Activated CD8-positive, alpha-beta T cell treated with anti-CD3 and anti-CD28 coated beads for 36 hours (primary cell): ENCODE measurements around the gene OTOP3. TPM values are rescaled to one million over a fixed set of nuclear protein-coding genes. Genes with fewer than 3 reads are reported as not detected.

ENCODE experiments used
- ATAC-seq: fragments of 200-7000 bp; cut with Tn5 transposase; one replicate; pipeline ENCODE4 v1.10.0; 2021; ENCODE audit warnings: mild to moderate bottlenecking, moderate library complexity
- CTCF ChIA-PET: fragments of 350-600 bp; sonication (Branson Sonifier 250); formaldehyde crosslinking; loops from one replicate; lab custom pipeline; 2021; ENCODE audit warnings: antibody characterized with exemption; lab: Charles Lee
- POLR2A ChIA-PET: fragments of 350-600 bp; sonication (Branson Sonifier 250); formaldehyde crosslinking; loops from one replicate; lab custom pipeline; 2021; ENCODE audit warnings: antibody characterized with exemption; lab: Charles Lee
- DNase-seq: peaks from one replicate; pipeline ENCODE4 v3.0.0-alpha.2; 2020
- H3K27ac Mint-ChIP-seq: one replicate; pipeline ENCODE4 v1.8.0; 2021; ENCODE audit warnings: mild to moderate bottlenecking, mixed read lengths
- H3K27me3 Mint-ChIP-seq: one replicate; pipeline ENCODE4 v1.8.0; 2021; ENCODE audit warnings: mixed read lengths
- H3K36me3 Mint-ChIP-seq: one replicate; pipeline ENCODE4 v1.8.0; 2021; ENCODE audit warnings: low read depth, mixed read lengths
- H3K4me1 Mint-ChIP-seq: one replicate; pipeline ENCODE4 v1.8.0; 2021; ENCODE audit warnings: low read depth, mixed read lengths
- H3K4me3 Mint-ChIP-seq: one replicate; pipeline ENCODE4 v1.8.0; 2021; ENCODE audit warnings: mild to moderate bottlenecking, moderate library complexity, mixed read lengths
- H3K9me3 Mint-ChIP-seq: one replicate; pipeline ENCODE4 v1.8.0; 2021; ENCODE audit warnings: mixed read lengths
- intact Hi-C: fragments of 100-400 bp; cut with micrococcal nuclease; formaldehyde crosslinking; loops from one replicate; pipeline ENCODE4 v1.10.0; 2022
- total RNA-seq, 2 experiments: library from RNA; stranded (reverse); gene quantifications; one replicate each; pipeline ENCODE4 v1.2.3, GENCODE V29; 2021
- TF ChIP-seq, protein P1 (sequence below): fragments of 200-600 bp; IDR thresholded peaks from one replicate; pipeline ENCODE4 v1.8.0; 2022; ENCODE audit warnings: antibody characterized with exemption, mild to moderate bottlenecking

Gene OTOP3
- total RNA-seq, 2 experiments from 2014 or later: not detected

DNA sequence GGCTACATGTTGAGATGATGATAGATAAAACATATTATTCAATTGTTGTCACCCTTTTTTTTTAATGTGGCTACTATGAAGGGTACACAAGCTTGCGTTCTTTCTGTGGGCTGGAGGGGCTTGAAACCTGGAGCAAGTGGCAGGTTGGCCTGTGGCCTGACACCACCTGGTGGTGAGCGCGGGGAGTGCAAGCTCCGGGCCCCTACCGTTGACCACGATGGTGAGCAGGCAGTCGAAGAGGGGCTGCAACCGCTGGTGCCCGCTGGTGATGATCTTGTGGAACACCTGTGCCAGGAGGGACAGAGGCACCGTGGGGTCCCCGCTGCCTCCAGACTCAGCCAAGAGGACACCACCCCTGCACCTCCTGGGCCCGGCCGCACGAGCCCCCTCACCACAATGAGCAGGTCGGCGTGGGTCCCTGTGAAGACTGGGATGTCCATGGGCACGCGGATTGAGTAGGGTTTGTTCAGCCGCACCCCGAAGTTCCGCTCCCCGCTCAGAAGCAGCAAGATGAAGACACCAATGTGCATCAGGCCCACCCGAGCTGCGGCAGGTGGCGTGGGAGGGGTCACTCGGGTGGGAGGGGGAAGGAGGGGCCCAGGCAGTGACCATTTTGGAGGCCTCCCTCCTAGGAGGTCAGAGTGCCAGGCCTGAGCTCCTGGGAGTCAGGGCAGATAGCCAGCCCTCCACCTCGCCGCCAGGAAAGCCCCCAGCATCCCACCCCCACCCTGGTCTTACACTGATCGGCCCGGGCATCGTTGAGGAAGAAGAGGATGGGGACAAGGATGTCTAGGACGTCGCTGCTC is 22.4 kb downstream of the OTOP3 start:
- Mint-ChIP-seq H3K4me3 (no peak overlapping the region), H3K4me1 (peaks cover 3% of the 10 kb centered on the region), H3K36me3 (no peaks in the 10 kb centered on the region), H3K9me3 (no peaks in the 10 kb centered on the region), H3K27ac (no peak overlapping the region), H3K27me3 (no peaks in the 10 kb centered on the region)
- intact Hi-C loops: loop anchor here (5.0 kb wide), 1 partner anchor 36 kb away; the partner anchor contains the start of genes OTOP2 and USH1G
- ATAC-seq: peak; percentile 85
- ChIA-PET CTCF (interaction anchor here (0.6 to 3.9 kb wide), 43 partner anchors 9 to 566 kb away, joined by 3 to 73 read pairs (median 4); partner anchors contain the start of genes CDR2L, HID1, MRPL58 and OTOP2), POLR2A (interaction anchor here (0.6 to 1.3 kb wide), 3 partner anchors 11 to 154 kb away, joined by 3 read pairs; no protein-coding TSS in a partner anchor)
- TF ChIP-seq, protein P1, sequence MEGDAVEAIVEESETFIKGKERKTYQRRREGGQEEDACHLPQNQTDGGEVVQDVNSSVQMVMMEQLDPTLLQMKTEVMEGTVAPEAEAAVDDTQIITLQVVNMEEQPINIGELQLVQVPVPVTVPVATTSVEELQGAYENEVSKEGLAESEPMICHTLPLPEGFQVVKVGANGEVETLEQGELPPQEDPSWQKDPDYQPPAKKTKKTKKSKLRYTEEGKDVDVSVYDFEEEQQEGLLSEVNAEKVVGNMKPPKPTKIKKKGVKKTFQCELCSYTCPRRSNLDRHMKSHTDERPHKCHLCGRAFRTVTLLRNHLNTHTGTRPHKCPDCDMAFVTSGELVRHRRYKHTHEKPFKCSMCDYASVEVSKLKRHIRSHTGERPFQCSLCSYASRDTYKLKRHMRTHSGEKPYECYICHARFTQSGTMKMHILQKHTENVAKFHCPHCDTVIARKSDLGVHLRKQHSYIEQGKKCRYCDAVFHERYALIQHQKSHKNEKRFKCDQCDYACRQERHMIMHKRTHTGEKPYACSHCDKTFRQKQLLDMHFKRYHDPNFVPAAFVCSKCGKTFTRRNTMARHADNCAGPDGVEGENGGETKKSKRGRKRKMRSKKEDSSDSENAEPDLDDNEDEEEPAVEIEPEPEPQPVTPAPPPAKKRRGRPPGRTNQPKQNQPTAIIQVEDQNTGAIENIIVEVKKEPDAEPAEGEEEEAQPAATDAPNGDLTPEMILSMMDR: peak; percentile 98
- DNase-seq: peak; percentile 90

DNA sequence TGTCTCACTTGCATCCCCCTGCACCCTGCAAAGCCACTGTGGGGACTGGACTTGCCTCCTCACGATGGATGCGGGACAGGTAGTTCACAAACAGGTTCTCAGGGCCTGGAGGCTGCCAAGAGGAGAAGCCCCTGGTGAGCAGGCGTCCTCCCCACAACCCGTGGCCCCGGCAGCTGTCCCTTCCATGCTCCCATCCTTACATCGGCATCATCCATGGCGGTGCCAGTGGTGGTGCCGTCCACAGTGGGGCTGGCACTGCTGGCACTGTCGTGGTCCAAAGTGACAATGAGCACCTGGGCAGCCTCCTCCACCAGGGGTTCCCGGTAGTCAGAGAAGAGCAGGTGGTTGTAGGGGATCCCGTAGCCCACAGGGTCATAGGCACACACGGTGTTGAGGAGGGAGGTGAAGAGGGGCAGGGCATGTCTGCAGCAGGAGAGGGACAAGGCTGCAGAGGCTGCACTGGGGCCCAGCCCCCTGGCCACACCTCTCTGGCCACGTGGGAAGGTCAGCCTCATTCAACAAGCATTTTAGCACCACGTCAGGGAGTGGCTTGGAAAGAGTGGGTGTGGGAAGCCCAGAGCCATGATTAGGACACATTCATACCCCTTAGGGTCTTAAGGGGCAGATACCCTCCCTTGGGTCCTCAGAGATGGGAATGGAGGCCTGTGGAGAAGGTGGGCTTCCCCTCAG is 24.3 kb downstream of the OTOP3 start:
- CTCF ChIA-PET: interaction anchor here (1.0 to 4.8 kb wide), 31 partner anchors 8 to 303 kb away, joined by 3 to 122 read pairs (median 13); partner anchors contain the start of genes CDR2L, FDXR, GRIN2C and HID1
- Mint-ChIP-seq H3K4me3 (no peak overlapping the region), H3K4me1 (peaks cover 3% of the 10 kb centered on the region), H3K9me3 (no peaks in the 10 kb centered on the region), H3K36me3 (no peaks in the 10 kb centered on the region), H3K27me3 (no peaks in the 10 kb centered on the region), H3K27ac (no peak overlapping the region)
- no peak for DNase-seq
- POLR2A ChIA-PET: interaction anchor here (1.0 to 3.1 kb wide), 2 partner anchors 9 to 52 kb away, joined by 3 to 18 read pairs; partner anchors contain the start of gene MRPL58
- TF ChIP-seq, protein P1: no peak
- ATAC-seq: no peak
- intact Hi-C loops: loop anchor here (5.0 kb wide), 1 partner anchor 38 kb away; the partner anchor contains the start of genes OTOP2 and USH1G

DNA sequence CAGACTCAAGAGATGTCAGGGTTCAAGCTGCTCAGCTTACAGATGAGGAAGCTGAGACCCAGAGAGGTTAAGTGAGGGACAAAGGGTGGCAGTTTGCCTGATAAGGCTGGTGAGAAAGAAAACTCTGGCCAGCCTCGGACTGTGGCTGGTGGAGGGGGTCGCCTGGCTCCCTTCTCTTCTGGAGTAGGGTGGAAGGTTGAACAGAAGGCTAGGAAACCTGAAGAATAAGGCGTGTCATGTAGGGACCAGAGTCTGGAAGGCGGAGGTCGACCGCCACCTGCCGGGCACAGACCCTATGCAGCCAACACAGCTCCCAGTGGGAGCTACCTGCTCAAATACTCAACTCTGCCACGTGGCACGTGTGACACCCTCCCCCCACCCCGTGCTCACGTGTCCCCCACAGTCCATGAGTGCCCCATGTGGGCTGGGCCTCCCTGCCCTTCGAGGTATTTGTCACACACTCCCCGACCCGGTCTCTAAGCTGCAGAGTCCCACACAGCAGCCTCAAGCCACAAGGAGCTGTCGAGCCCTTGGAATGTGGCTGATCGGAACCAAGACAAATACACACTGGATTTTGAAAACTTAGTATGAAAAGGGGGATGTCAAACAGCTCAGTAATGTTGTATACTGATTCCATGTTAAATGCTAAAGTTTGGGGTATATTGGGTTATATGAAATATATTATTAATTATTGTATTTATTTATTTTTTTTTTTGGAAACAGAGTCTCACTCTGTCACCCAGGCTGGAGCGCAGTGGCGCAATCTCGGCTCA is 25.1 kb downstream of the OTOP3 start:
- POLR2A ChIA-PET: interaction anchor here (1.0 to 3.1 kb wide), 4 partner anchors 10 to 194 kb away, joined by 3 to 18 read pairs (median 3); partner anchors contain the start of genes JPT1 and MRPL58
- Mint-ChIP-seq H3K27ac (no peak overlapping the region), H3K27me3 (no peaks in the 10 kb centered on the region), H3K36me3 (no peaks in the 10 kb centered on the region), H3K9me3 (no peaks in the 10 kb centered on the region), H3K4me3 (no peak overlapping the region), H3K4me1 (peaks cover 3% of the 10 kb centered on the region)
- ATAC-seq (peak; percentile 54), DNase-seq (peak; percentile 75)
- intact Hi-C loops: no loop called here
- TF ChIP-seq, protein P1: peak; percentile 33
- CTCF ChIA-PET: interaction anchor here (0.7 to 4.8 kb wide), 53 partner anchors 9 to 495 kb away, joined by 3 to 122 read pairs (median 6); partner anchors contain the start of genes ATP5PD, CDR2L, FDXR and GGA3

DNA sequence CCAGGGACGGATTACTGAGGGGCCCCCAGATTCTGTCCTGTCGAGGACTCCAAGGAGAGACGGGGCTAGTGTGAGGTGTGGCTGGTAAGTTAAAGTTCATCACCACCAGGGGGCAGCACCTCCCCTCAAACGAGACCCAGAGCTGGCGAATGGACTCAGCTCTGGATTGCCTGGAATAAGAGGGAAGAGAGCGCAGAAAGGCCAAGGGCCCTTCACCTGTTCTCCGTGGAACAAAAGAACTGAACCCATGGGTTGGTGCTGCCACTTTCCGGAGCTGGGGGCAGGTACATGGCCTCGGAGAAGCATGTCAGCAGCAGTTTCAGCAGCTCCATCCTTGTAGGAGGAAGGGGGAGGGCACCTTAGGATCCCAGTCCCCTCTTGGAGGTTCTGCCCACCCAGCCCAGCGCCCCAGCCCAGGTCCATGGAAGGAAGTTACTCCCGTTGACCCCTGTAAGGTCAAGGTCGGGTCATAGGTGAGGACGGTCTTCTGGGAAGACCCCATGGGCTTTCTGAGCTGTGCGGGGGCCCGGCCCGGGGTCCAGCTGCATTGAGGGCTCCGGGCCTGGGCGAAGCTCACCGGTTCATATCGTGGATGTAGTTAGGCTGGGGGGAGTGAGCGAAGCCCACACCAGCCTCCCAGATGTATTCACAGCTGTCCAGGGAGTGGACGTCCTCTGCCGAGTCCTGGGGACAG is 26.1 kb downstream of the OTOP3 start:
- H3K9me3 Mint-ChIP-seq: no peaks in the 10 kb centered on the region
- ATAC-seq (peak; percentile 79), DNase-seq (peak; percentile 91)
- no peaks in the 10 kb centered on the region for H3K27me3 Mint-ChIP-seq
- ChIA-PET POLR2A (interaction anchor here (1.0 to 3.1 kb wide), 5 partner anchors 14 to 193 kb away, joined by 3 to 18 read pairs (median 3); partner anchors contain the start of genes JPT1, MRPL58 and NT5C), CTCF (interaction anchor here (0.6 to 4.8 kb wide), 63 partner anchors 10 to 494 kb away, joined by 3 to 122 read pairs (median 5); partner anchors contain the start of genes ATP5PD, CDR2L, GGA3 and HID1)
- intact Hi-C loops: no loop called here
- H3K4me3 Mint-ChIP-seq: no peak overlapping the region
- peaks cover 3% of the 10 kb centered on the region for H3K4me1 Mint-ChIP-seq
- TF ChIP-seq, protein P1: peak; percentile 79
- no peak overlapping the region for H3K27ac Mint-ChIP-seq
- H3K36me3 Mint-ChIP-seq: no peaks in the 10 kb centered on the region
